H4 (cell line): Measurements from ENCODE around the gene GABRB1. TPM values are rescaled to one million over a fixed set of nuclear protein-coding genes. Genes with fewer than 3 reads are reported as not detected.
"Not testable (repeated sequence)": the region's sequence is repeated elsewhere in the genome, so short reads cannot be mapped to it uniquely, and the experiment has no call there.

ENCODE experiments used
- DNase-seq: peaks from one replicate; pipeline ENCODE4 v3.0.0-alpha.2; 2015; ENCODE audit warnings: low spot score
- total RNA-seq: library from RNA; depleted of rRNA; stranded (reverse); fragments of >200 nt; shearing (Covaris generic); gene quantifications from 2 replicates; pipeline ENCODE4 v1.2.3, GENCODE V29; 2014

Gene GABRB1
- total RNA-seq, 1 experiment from 2014 or later: 0.04 TPM

- DNase-seq: no peak
These were observed 258.4 kb downstream of the GABRB1 start for GRCh38 chr4:47289805-47290204.

- DNase-seq: not testable (repeated sequence)
These were observed 259.5 kb downstream of the GABRB1 start for GRCh38 chr4:47290873-47291272.

GRCh38 chr4:47309165-47309564, 277.8 kb downstream of the GABRB1 start:
- DNase-seq: no peak

GRCh38 chr4:47312170-47312569, 280.8 kb downstream of the GABRB1 start:
- no peak for DNase-seq

GRCh38 chr4:47313384-47313783, 282.0 kb downstream of the GABRB1 start:
- DNase-seq: no peak

GRCh38 chr4:47315346-47315745, 284.0 kb downstream of the GABRB1 start:
- peak; percentile 26 for DNase-seq

GRCh38 chr4:47326025-47326424, 294.7 kb downstream of the GABRB1 start:
- DNase-seq: no peak

GRCh38 chr4:47330866-47331265, 299.5 kb downstream of the GABRB1 start:
- no peak for DNase-seq

- peak; percentile 6 for DNase-seq
These were observed 303.3 kb downstream of the GABRB1 start for GRCh38 chr4:47334652-47335051.

GRCh38 chr4:47337893-47338292, 306.5 kb downstream of the GABRB1 start:
- no peak for DNase-seq

- DNase-seq: no peak
These were observed 309.5 kb downstream of the GABRB1 start for GRCh38 chr4:47340914-47341313.

- no peak for DNase-seq
These were observed 311.4 kb downstream of the GABRB1 start for GRCh38 chr4:47342796-47343195.

- DNase-seq: peak; percentile 10
These were observed 318.0 kb downstream of the GABRB1 start for GRCh38 chr4:47349326-47349725.

GRCh38 chr4:47355568-47355967, 324.2 kb downstream of the GABRB1 start:
- no peak for DNase-seq

- DNase-seq: no peak
These were observed 328.5 kb downstream of the GABRB1 start for GRCh38 chr4:47359891-47360290.

- no peak for DNase-seq
These were observed 336.4 kb downstream of the GABRB1 start for GRCh38 chr4:47367761-47368160.

- DNase-seq: no peak
These were observed 336.8 kb downstream of the GABRB1 start for GRCh38 chr4:47368211-47368610.

- DNase-seq: no peak
These were observed 341.2 kb downstream of the GABRB1 start for GRCh38 chr4:47372561-47372960.

- no peak for DNase-seq
These were observed 341.8 kb downstream of the GABRB1 start for GRCh38 chr4:47373174-47373573.

- DNase-seq: no peak
These were observed 342.3 kb downstream of the GABRB1 start for GRCh38 chr4:47373709-47374108.

GRCh38 chr4:47374477-47374876, 343.1 kb downstream of the GABRB1 start:
- no peak for DNase-seq

GRCh38 chr4:47378021-47378530, 346.7 kb downstream of the GABRB1 start:
- not testable (repeated sequence) for DNase-seq

GRCh38 chr4:47381172-47381571, 349.8 kb downstream of the GABRB1 start:
- no peak for DNase-seq

- no peak for DNase-seq
These were observed 351.5 kb downstream of the GABRB1 start for GRCh38 chr4:47382846-47383360.
